ENCODE measurements around the gene CLDN5.
"Not testable (repeated sequence)": the region's sequence is repeated elsewhere in the genome, so short reads cannot be mapped to it uniquely, and the experiment has no call there.

CLDN5 gene

DNA sequence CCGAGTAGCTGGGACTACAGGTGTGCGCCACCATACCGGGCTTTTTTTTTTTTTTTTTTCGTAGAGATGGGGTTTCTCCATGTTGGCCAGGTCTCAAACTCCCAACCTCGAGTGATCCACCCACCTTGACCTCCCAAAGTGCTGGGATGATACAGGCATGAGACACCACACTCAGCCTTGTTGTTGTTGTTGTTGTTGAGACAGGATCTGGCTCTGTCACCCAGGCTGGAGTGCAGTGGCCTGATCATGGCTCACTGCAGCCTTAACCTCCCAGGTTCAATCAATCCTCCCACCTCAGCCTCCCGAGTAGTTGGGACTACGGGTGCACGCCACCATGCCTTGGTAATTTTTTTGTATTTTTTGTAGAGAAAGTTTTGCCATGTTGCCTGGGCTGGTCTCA, 23.4 kb upstream of the CLDN5 start:
- no peak for DNase-seq

GRCh38 chr22:19546680-19547079, 22.5 kb upstream of the CLDN5 start:
- DNase-seq, result no peak

DNA sequence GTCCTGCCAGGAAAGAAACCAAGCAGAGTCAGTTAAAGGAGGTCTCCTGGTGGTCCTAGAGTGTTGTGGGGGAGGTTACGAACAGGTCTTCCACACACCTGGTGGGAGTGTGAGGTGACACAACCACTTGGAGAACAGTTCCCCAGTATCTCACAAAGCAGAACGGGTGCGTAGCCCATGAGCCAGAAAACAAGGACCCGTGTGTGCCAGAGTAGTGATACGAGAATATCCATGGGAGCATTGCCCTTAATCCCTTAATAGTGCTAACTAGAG, 21.7 kb upstream of the CLDN5 start:
- DNase-seq, result no peak

DNA sequence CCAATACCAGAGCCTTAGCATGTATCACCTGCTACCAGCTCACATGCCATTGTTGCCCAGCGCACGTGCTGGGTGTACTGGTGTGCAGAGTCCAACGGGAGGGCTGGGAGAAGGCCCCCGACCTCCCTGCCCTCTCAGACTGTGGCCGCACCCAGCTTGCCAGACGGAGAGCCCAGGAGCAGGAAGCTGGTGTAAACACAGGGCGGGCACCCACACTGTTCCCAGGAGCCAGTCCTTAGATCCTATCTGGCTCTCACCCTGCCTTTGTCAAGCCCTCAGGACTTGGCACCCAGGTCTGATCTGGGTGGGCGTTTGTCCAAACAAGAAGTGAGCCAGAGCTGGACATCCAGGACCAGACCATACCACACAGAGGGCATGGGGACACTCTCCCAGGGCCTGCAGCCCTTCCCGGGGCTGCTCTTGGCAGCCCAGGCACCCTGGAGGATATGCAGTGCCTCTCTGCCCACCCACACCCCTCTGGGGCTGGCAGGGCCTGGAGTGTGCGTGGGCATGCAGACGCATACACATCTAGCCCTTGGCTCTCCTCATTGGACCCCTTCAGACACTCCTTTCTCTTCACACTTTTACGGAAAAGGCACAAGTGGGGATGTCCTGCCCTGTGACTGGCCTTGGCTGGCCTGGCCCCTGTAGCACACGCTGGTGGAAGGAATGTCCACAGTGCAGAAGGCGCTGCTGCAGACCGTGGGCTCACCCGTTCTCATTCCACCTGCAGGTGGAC, 19.9 kb upstream of the CLDN5 start:
- DNase-seq, result no peak

DNA sequence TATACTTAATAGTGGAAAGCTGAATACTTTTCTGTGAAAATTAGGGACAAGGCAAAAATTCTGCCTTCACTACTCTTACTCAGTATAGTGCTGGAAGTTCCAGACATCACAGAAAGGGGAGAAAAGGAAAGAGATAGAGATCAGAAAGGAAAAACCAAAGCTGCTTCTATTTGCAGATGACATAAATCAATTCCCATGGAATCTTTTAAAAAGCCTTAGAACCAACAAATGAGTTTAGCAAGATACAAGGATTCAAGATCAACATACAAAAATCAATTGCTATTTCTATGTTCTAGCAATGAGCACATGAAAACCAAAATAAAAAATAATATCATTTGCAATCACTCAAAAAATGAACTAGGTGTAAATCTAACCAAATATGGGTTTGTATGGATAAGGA, 16.2 kb upstream of the CLDN5 start:
- DNase-seq, result no peak

- no peak for DNase-seq
These were observed 13.8 kb upstream of the CLDN5 start for GRCh38 chr22:19537941-19538488.

DNA sequence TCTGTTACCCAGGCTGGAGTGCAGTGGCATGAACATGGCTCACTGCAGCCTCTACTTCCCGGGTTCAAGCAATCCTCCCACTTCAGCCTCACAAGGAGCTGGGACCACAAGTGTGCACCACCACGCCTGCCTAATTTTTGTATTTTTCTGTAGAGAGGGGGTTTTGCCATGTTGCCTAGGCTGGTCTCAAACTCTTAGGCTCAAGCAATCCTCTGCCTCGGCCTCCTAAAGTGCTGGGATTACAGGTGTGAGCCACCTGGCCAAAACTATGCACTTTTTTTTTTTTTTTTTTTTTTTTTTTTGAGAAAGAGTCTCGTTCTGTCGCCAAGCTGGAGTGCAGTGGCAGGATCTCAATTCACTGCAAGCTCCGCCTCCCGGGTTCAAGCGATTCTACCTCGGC, 12.4 kb upstream of the CLDN5 start:
- DNase-seq, result no peak

- no peak for DNase-seq
These were observed 10.8 kb upstream of the CLDN5 start for GRCh38 chr22:19535001-19535400.

DNA sequence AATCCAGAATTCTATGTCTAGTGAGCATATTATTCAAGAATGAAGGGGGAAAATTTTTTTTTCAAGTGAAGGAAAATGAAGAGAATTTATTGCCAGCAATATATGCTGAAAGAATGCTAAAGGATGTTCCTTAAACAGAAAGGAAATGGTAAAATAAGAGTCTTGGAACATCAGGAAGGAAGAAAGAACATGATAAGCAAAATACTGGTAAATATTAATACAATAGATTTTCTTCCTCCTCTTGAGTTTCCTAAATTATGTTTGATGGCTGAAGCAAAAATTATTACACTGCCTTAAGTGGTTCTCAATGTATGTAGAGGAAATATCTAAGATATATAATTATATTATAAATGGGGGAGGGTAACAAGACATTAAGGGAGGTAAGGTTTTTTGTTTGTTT, 9.6 kb upstream of the CLDN5 start:
- DNase-seq, result no peak

DNA sequence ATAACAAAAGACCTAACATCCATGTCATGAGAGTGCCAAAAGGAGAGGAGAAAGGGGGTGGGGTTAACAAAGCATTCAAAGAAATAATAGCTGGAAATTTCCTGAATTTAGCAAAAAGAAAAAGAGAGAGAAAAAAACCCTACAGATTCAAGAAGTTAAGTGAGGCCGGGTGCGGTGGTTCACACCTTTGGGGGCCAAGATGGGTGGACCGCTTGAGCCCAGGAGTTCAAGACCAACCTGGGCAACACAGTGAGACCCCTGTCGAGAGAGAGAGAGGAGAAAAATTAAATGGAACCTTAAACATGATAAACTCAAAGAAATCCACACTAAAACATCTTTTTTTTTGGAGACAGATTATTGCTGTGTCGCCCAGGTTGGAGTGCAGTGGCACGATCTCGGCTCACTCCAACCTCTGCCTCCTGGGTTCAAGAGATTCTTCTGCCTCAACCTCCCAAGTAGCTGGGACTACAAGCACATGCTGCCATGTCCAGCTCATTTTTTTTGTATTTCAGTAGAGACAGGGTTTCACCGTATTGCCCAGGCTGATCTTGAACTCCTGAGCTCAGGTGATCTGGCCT, 8.9 kb upstream of the CLDN5 start:
- DNase-seq, result no peak

GRCh38 chr22:19531327-19531726, 7.1 kb upstream of the CLDN5 start:
- not testable (repeated sequence) for DNase-seq

DNA sequence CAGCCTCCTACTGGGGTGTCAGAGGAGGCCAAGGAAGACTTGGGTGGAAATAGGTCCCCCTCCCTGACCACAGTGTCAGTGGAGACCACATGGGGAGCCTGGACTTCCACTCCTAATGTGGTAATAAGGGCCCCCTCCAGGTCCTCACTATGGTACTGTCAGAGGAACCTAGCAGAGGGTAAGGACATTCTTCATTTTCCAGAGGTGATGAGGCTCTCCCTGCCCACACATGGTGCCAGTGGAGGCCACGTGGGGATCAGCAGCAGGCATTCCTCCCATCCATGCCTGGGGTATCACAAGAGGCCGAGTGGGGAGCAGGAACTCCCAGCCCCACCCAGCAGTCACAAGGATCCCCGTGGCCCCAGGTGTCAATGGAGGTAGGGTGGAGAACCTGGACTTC, 6.5 kb upstream of the CLDN5 start:
- DNase-seq, result no peak

DNA sequence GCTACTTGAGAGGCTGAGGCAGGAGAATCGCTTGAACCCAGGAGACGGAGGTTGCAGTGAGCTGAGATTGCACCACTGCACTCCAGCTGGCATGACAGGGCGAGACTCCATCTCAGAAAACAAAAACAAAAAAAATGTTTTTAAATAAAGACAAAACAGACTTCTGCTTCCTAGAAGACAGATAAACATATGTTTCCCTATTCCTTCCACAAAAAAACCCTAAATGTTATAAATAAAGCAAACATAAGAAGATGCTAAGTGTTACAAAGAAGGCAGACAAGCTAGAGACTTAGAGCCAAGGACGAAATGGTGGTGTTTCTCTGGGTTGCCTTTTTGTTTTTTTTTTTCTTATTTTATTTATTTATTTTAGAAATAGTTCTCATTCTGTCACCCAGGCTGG, 5.6 kb upstream of the CLDN5 start:
- no peak for DNase-seq

DNA sequence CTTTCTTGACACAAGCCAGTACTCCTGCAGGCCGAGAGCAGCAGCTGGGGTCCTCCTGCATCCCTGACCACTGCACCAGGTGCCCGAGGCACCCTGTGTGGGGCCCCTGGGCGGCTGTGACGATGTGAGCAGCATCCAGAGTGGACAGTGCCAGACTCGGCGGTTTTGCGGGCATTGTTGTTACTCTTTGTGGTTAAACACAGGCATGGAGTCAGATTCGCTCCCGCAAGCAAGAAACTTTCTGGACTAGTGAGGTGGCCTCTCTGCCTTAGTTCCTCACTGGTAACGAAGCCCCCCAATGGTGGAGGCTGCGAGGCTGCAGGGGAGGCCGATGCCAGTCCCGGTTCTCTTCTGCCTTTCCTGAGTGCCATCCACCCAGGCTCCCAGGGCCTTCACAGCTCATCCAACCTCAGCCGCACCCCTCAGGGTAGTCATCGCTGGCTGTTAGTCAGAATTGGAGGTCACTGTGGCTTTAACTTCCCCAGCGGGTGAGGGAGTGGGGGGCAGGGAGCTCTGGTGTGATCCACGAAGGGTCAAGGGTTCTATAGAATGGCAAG, 3.7 kb upstream of the CLDN5 start:
- no peak for DNase-seq

DNA sequence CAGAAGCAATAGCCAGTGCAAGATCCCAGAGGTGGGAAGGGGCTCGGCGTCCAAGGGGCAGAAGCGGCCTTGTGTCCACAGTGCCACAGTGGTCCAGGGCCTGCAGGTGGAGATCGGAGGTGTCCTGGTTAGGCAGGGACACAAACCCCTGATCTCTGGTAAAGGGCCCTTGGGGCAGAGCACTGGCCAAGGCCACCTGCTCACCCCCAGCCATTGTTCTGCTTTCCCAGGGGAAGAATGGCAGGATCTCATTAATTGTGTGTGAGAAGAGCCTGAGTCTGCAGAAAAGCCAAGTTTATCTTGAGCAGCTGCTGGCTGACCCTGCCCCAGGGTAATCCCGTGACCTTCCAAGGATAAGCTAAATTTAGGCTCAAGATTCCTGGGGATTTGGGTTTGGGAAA, 3.1 kb upstream of the CLDN5 start:
- no peak for DNase-seq

DNA sequence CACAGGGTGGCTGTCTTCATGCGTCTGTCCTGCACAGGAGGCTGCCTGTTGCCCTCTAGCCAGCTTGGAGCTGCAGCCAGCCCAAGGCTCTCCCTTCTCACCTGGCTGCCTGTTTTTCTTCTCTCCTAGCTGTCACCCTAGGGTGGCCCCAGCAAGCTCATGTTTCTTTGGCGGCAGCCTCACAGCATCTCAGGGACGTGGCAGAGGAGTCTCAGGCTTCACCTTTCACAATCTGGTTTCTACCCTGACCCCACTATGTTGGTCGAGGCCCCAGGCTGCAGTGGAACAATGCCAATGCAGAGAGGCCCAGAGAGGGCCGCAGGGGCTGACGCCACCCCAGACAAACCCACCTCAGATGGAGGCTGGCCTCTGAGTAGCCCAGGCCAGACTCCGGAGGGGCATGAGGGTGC, 2.5 kb upstream of the CLDN5 start:
- DNase-seq, result no peak

DNA sequence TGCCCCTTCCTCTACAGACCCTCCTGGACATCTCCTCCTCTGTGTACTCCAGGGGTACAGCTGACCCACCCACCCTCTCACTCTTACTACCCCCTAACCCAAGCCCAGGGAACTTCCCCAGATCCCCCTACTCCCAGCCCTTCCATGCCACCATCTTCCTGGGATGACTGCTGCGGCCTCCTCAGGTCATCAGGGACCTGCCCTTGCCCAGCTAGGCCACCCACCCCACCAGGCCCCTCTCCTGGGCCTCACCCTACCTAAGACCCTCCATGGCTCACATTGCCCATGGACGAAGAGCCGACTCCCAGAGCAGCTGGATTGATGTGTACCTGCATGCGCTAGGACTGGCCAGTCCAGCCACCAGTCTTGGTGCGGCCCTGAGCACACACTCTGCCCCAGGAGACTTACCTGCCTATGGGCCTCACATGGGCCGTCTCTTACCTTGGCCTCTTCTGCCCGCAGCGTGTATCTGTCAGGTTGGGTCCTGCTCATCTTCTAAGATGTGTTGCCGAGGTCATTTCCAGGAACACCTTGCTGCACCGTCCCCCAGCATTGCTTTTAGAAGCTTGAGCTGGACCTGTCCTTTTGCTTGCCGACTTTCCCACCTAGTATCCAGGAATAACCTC, 2.0 kb upstream of the CLDN5 start:
- no peak for DNase-seq

DNA sequence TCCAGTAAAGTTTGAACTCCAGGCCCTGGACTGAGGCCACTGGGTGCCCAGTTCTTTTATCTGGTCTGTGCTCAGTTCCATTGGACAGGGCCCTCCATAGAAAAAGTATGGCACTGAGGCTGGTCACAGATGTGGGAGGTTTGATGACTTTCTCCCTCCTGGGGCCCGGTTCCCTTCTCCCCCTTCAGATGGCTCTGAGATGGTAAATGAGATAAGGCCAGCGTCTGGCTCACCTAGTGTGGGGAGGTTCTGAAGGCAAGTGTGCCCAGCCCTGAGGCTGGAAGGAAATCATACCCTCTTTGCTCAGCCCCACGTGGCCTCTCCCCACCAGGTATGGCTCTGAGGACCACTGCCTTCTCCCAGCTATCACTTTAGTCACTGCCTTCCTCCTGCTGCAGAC, 1.5 kb upstream of the CLDN5 start:
- no peak for DNase-seq

- DNase-seq, result no peak
These were observed 978 bp upstream of the CLDN5 start for GRCh38 chr22:19525116-19525660.

- no peak for DNase-seq
These were observed 705 bp downstream of the CLDN5 start for GRCh38 chr22:19523240-19524169.

DNA sequence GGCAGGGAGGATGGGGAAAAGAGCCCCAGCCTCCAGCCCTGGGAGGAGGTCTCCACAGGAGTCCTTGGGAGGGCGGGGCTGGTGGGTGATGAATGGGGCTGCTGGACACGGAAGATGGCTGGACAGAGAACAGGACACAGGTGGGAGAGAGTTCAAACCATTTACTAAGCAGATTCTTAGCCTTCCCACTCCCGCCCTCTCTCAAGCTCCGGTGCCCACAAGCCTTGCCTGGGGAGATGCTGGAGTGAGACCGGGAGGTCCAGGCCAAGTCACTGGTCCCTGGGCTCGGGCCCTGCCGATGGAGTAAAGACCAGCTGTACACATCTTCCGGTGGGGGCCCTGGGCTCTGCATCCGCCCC, 1.4 kb downstream of the CLDN5 start:
- DNase-seq, result no peak

- no peak for DNase-seq
These were observed 1.9 kb downstream of the CLDN5 start for GRCh38 chr22:19522190-19522880.

Measured in islet precursor cell (in vitro differentiated cells).